WTC11 (cell line): ENCODE results near the gene ODAD3. TPM values are rescaled to one million over a fixed set of nuclear protein-coding genes. Genes with fewer than 3 reads are reported as not detected.
A peak's percentile ranks its signal among the peaks of the same experiment; 100 is the strongest.

Experiments
- ATAC-seq: fragments of 200-7000 bp; cut with Tn5 transposase; 2 replicates; pipeline ENCODE4 v1.10.0; 2021; ENCODE audit warnings: mild to moderate bottlenecking, moderate library complexity
- CTCF ChIA-PET: fragments of 300-600 bp; sonication (Branson Sonifier 250); formaldehyde crosslinking; loops from one replicate; lab custom pipeline; 2021; ENCODE audit warnings: antibody characterized with exemption; lab: Charles Lee
- POLR2A ChIA-PET: fragments of 350-600 bp; sonication (Branson Sonifier 250); formaldehyde crosslinking; loops from one replicate; lab custom pipeline; 2021; ENCODE audit warnings: antibody characterized with exemption; lab: Charles Lee
- DNase-seq: peaks from one replicate; pipeline ENCODE4 v3.0.0; 2021; ENCODE audit warnings: low spot score
- H3K27ac Mint-ChIP-seq: 2 replicates; pipeline ENCODE4 v1.8.0; 2021; ENCODE audit warnings: mixed read lengths
- H3K27me3 Mint-ChIP-seq: 2 replicates; pipeline ENCODE4 v1.8.0; 2021; ENCODE audit warnings: low read depth, mild to moderate bottlenecking, moderate library complexity, mixed read lengths
- H3K36me3 Mint-ChIP-seq: 2 replicates; pipeline ENCODE4 v1.8.0; 2021; ENCODE audit warnings: mixed read lengths
- H3K4me1 Mint-ChIP-seq: 2 replicates; pipeline ENCODE4 v1.8.0; 2022; ENCODE audit warnings: mixed read lengths
- H3K4me3 Mint-ChIP-seq: 2 replicates; pipeline ENCODE4 v1.8.0; 2021; ENCODE audit warnings: mild to moderate bottlenecking, moderate library complexity, mixed read lengths
- H3K9me3 Mint-ChIP-seq: 2 replicates; pipeline ENCODE4 v1.8.0; 2021; ENCODE audit warnings: mixed read lengths
- ATF1 ChIP-seq: sonication (generic); formaldehyde crosslinking; IDR thresholded peaks from 2 replicates; pipeline ENCODE4 v1.8.1; 2023; ENCODE audit warnings: mild to moderate bottlenecking, moderate library complexity, missing genetic modification reagents
- CREB1 ChIP-seq: sonication (generic); formaldehyde crosslinking; IDR thresholded peaks from 2 replicates; pipeline ENCODE4 v1.8.0; 2023; ENCODE audit warnings: mild to moderate bottlenecking, missing genetic modification reagents
- E2F5 ChIP-seq: sonication (generic); formaldehyde crosslinking; IDR thresholded peaks from 2 replicates; pipeline ENCODE4 v1.8.1; 2022; ENCODE audit warnings: mild to moderate bottlenecking, moderate library complexity, missing genetic modification reagents
- ETV6 ChIP-seq: sonication (generic); formaldehyde crosslinking; IDR thresholded peaks from 2 replicates; pipeline ENCODE4 v1.8.1; 2022; ENCODE audit warnings: mild to moderate bottlenecking, missing genetic modification reagents
- FOXK1 ChIP-seq: sonication (generic); formaldehyde crosslinking; IDR thresholded peaks from 2 replicates; pipeline ENCODE4 v1.8.0; 2022; ENCODE audit warnings: mild to moderate bottlenecking, moderate library complexity, missing genetic modification reagents
- MAX ChIP-seq: sonication (generic); formaldehyde crosslinking; IDR thresholded peaks from 2 replicates; pipeline ENCODE4 v1.8.0; 2022; ENCODE audit warnings: mild to moderate bottlenecking, missing genetic modification reagents
- NFE2L1 ChIP-seq: sonication (generic); formaldehyde crosslinking; IDR thresholded peaks from 2 replicates; pipeline ENCODE4 v1.8.1; 2023; ENCODE audit warnings: missing genetic modification reagents
- NR2C2 ChIP-seq: sonication (generic); formaldehyde crosslinking; IDR thresholded peaks from 2 replicates; pipeline ENCODE4 v1.8.0; 2022; ENCODE audit warnings: mild to moderate bottlenecking, missing genetic modification reagents
- RELA ChIP-seq: sonication (generic); formaldehyde crosslinking; IDR thresholded peaks from 2 replicates; pipeline ENCODE4 v1.8.1; 2022; ENCODE audit warnings: missing genetic modification reagents, mild to moderate bottlenecking, borderline replicate concordance
- SMAD4 ChIP-seq: sonication (generic); formaldehyde crosslinking; IDR thresholded peaks from 2 replicates; pipeline ENCODE4 v1.8.0; 2022; ENCODE audit warnings: mild to moderate bottlenecking, missing genetic modification reagents
- TEAD1 ChIP-seq: sonication (generic); formaldehyde crosslinking; IDR thresholded peaks from 2 replicates; pipeline ENCODE4 v1.8.0; 2022; ENCODE audit warnings: mild to moderate bottlenecking, missing genetic modification reagents
- TP53 ChIP-seq: sonication (generic); formaldehyde crosslinking; IDR thresholded peaks from 2 replicates; pipeline ENCODE4 v1.8.1; 2023; ENCODE audit warnings: mild to moderate bottlenecking, missing genetic modification reagents
- ZBTB21 ChIP-seq: sonication (generic); formaldehyde crosslinking; IDR thresholded peaks from 2 replicates; pipeline ENCODE4 v1.8.1; 2023; ENCODE audit warnings: mild to moderate bottlenecking, missing genetic modification reagents, borderline replicate concordance
- ZNF121 ChIP-seq: sonication (generic); formaldehyde crosslinking; IDR thresholded peaks from 2 replicates; pipeline ENCODE4 v1.8.0; 2023; ENCODE audit warnings: missing genetic modification reagents
- ZNF219 ChIP-seq: sonication (generic); formaldehyde crosslinking; IDR thresholded peaks from 2 replicates; pipeline ENCODE4 v1.8.0; 2023; ENCODE audit warnings: missing genetic modification reagents, mild to moderate bottlenecking, borderline replicate concordance
- total RNA-seq: library from RNA; stranded (reverse); gene quantifications from 3 replicates; pipeline ENCODE4 v1.2.3, GENCODE V29; 2021
- TF ChIP-seq, protein P1 (sequence below): sonication (generic); formaldehyde crosslinking; IDR thresholded peaks from 2 replicates; pipeline ENCODE4 v1.8.0; 2023; ENCODE audit warnings: missing genetic modification reagents, mild to moderate bottlenecking, borderline replicate concordance
- TF ChIP-seq, protein P2 (sequence below): sonication (generic); formaldehyde crosslinking; IDR thresholded peaks from 2 replicates; pipeline ENCODE4 v1.8.1; 2022; ENCODE audit warnings: low read depth, missing genetic modification reagents, borderline replicate concordance
- TF ChIP-seq, protein P3 (sequence below): sonication (generic); formaldehyde crosslinking; IDR thresholded peaks from 2 replicates; pipeline ENCODE4 v1.8.0; 2023; ENCODE audit warnings: missing genetic modification reagents
- TF ChIP-seq, protein P4 (sequence below): sonication (generic); formaldehyde crosslinking; IDR thresholded peaks from 2 replicates; pipeline ENCODE4 v1.8.0; 2022; ENCODE audit warnings: mild to moderate bottlenecking, missing genetic modification reagents
- TF ChIP-seq, protein P5 (sequence below): fragments of 250-450 bp; sonication (Bioruptor Pico); conservative IDR thresholded peaks from 2 replicates; pipeline ENCODE4 v1.9.0; 2021; ENCODE audit warnings: mild to moderate bottlenecking

Gene ODAD3
- total RNA-seq, 1 experiment from 2014 or later, result 4.1 TPM

- Mint-ChIP-seq H3K27me3 (peaks cover 29% of the 10 kb centered on the region), H3K4me1 (peaks cover 15% of the 10 kb centered on the region), H3K36me3 (no peaks in the 10 kb centered on the region), H3K4me3 (peak overlapping the region; percentile 87), H3K9me3 (no peaks in the 10 kb centered on the region), H3K27ac (peak overlapping the region; percentile 97)
- DNase-seq, result peak; percentile 99
- ATAC-seq, result peak; percentile 70
- POLR2A ChIA-PET, result interaction anchor here (0.5 to 7.8 kb wide), 14 partner anchors 8 to 224 kb away, joined by 3 to 115 read pairs (median 4); partner anchors contain the start of genes CCDC159, ELAVL3, EPOR and ODAD3
- TF ChIP-seq, protein P1, sequence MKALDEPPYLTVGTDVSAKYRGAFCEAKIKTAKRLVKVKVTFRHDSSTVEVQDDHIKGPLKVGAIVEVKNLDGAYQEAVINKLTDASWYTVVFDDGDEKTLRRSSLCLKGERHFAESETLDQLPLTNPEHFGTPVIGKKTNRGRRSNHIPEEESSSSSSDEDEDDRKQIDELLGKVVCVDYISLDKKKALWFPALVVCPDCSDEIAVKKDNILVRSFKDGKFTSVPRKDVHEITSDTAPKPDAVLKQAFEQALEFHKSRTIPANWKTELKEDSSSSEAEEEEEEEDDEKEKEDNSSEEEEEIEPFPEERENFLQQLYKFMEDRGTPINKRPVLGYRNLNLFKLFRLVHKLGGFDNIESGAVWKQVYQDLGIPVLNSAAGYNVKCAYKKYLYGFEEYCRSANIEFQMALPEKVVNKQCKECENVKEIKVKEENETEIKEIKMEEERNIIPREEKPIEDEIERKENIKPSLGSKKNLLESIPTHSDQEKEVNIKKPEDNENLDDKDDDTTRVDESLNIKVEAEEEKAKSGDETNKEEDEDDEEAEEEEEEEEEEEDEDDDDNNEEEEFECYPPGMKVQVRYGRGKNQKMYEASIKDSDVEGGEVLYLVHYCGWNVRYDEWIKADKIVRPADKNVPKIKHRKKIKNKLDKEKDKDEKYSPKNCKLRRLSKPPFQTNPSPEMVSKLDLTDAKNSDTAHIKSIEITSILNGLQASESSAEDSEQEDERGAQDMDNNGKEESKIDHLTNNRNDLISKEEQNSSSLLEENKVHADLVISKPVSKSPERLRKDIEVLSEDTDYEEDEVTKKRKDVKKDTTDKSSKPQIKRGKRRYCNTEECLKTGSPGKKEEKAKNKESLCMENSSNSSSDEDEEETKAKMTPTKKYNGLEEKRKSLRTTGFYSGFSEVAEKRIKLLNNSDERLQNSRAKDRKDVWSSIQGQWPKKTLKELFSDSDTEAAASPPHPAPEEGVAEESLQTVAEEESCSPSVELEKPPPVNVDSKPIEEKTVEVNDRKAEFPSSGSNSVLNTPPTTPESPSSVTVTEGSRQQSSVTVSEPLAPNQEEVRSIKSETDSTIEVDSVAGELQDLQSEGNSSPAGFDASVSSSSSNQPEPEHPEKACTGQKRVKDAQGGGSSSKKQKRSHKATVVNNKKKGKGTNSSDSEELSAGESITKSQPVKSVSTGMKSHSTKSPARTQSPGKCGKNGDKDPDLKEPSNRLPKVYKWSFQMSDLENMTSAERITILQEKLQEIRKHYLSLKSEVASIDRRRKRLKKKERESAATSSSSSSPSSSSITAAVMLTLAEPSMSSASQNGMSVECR (CRISPR knock-in tag), result 0 out of 2 replicates have a peak, but pooled peaks have one; percentile 50
- TF ChIP-seq TEAD1 (CRISPR knock-in tag) (no peak), RELA (CRISPR knock-in tag) (0 out of 2 replicates have a peak, but pooled peaks have one; percentile 25), ETV6 (CRISPR knock-in tag) (0 out of 2 replicates have a peak, but pooled peaks have one; percentile 53), SMAD4 (CRISPR knock-in tag) (no peak), E2F5 (CRISPR knock-in tag) (0 out of 2 replicates have a peak, but pooled peaks have one; percentile 41), MAX (peak; percentile 81; the same call in 1 of the 2 replicates), NR2C2 (no peak), FOXK1 (CRISPR knock-in tag) (0 out of 2 replicates have a peak, but pooled peaks have one; percentile 17)
- TF ChIP-seq, protein P2, sequence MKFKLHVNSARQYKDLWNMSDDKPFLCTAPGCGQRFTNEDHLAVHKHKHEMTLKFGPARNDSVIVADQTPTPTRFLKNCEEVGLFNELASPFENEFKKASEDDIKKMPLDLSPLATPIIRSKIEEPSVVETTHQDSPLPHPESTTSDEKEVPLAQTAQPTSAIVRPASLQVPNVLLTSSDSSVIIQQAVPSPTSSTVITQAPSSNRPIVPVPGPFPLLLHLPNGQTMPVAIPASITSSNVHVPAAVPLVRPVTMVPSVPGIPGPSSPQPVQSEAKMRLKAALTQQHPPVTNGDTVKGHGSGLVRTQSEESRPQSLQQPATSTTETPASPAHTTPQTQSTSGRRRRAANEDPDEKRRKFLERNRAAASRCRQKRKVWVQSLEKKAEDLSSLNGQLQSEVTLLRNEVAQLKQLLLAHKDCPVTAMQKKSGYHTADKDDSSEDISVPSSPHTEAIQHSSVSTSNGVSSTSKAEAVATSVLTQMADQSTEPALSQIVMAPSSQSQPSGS, result no peak
- TF ChIP-seq, protein P3, sequence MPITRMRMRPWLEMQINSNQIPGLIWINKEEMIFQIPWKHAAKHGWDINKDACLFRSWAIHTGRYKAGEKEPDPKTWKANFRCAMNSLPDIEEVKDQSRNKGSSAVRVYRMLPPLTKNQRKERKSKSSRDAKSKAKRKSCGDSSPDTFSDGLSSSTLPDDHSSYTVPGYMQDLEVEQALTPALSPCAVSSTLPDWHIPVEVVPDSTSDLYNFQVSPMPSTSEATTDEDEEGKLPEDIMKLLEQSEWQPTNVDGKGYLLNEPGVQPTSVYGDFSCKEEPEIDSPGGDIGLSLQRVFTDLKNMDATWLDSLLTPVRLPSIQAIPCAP (CRISPR knock-in tag), result 0 out of 2 replicates have a peak, but pooled peaks have one; percentile 4
- CTCF ChIA-PET, result interaction anchor here (0.6 to 7.8 kb wide), 15 partner anchors 9 to 375 kb away, joined by 3 to 308 read pairs (median 8); partner anchors contain the start of genes CCDC159, EPOR, ODAD3 and PRKCSH
These were observed 12.5 kb downstream of the ODAD3 start for GRCh38 chr19:11422163-11423065.

DNA sequence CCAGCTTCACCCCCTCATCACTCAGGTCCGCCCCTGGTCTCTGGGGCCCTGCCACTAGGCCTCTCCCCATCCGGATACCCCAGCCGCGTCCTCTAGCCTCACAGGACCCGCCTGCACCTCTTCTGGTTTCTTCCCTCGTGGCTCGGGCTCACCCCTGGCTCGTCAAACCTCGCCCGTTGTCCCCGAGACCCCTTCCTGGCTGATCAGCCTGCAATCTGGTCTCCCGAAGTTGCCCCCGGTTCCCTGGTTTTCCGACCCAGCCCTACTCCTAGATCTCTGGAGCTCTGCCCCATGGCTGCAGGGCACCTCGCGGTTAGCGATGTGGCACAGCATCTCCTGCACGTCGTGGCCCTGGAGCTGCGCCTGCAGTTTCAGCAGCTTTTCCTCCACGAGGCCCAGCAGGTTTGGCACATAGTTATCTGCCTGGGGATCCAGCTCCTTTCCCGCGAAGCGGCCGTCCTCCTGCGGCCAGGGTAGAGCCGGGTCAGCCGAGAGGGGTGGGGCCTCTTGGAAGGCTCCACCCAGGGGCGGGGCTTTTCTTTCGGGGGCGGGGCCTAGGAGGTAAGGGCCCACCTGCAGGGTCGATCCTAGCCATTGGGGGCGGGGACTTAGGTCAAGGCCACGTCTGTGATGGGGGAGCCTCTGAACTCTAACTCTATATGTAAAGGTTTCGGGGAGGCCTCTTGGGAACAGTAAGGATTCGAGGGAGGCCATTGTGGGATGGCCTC lies 13.4 kb downstream of the ODAD3 start:
- Mint-ChIP-seq H3K4me1 (peaks cover 17% of the 10 kb centered on the region), H3K36me3 (no peaks in the 10 kb centered on the region), H3K4me3 (peak overlapping the region; percentile 87), H3K9me3 (no peaks in the 10 kb centered on the region), H3K27me3 (peaks cover 29% of the 10 kb centered on the region), H3K27ac (peak overlapping the region; percentile 97)
- ChIA-PET POLR2A (interaction anchor here (0.5 to 7.8 kb wide), 16 partner anchors 9 to 831 kb away, joined by 3 to 115 read pairs (median 5); partner anchors contain the start of genes CCDC159, ELAVL3, EPOR and ODAD3), CTCF (interaction anchor here (0.6 to 7.8 kb wide), 19 partner anchors 10 to 376 kb away, joined by 3 to 308 read pairs (median 8); partner anchors contain the start of genes CCDC159, EPOR, ODAD3 and PRKCSH)
- DNase-seq (peak; percentile 95), ATAC-seq (peak; percentile 63)
- TF ChIP-seq NFE2L1 (CRISPR knock-in tag) (no peak), ZNF219 (no peak), NR2C2 (no peak), ZNF121 (CRISPR knock-in tag) (no peak), TP53 (peak; percentile 42; the same call in 1 of the 2 replicates), CREB1 (CRISPR knock-in tag) (no peak), ZBTB21 (0 out of 2 replicates have a peak, but pooled peaks have one; percentile 25), RELA (CRISPR knock-in tag) (no peak), ATF1 (CRISPR knock-in tag) (no peak)
- TF ChIP-seq, protein P4, sequence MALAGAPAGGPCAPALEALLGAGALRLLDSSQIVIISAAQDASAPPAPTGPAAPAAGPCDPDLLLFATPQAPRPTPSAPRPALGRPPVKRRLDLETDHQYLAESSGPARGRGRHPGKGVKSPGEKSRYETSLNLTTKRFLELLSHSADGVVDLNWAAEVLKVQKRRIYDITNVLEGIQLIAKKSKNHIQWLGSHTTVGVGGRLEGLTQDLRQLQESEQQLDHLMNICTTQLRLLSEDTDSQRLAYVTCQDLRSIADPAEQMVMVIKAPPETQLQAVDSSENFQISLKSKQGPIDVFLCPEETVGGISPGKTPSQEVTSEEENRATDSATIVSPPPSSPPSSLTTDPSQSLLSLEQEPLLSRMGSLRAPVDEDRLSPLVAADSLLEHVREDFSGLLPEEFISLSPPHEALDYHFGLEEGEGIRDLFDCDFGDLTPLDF, result no peak
- TF ChIP-seq, protein P5, sequence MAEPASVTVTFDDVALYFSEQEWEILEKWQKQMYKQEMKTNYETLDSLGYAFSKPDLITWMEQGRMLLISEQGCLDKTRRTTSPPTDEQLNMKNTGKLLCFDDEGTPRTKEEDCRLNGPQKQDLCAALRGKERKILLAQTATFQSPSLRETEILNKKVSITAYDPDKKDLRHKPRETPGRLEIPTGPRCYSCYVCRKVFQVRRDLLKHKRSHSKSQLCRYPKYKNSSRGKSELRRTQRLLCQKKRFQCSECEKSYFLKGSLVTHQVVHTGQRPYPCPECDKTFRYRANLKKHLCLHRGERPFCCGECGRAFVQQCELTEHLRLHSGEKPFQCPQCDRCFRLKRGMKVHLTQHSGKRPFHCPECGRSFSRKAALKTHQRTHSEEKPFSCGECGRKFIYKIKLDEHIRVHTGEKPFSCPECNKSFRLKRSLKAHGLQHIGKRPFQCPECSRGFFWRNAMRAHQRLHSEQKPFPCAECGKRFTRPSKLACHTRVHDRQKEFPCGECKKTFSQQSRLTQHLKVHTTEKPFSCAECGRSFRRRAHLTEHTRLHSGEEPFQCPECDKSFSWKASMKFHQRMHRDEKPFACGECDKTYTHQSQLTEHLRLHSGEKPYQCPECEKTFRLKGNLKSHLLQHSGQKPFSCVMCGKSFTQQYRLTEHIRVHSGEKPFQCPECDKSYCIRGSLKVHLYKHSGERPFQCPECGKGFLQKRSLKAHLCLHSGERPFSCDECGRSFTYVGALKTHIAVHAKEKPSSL (CRISPR knock-in tag), result no peak
